T-cell (primary cell): ENCODE data around the gene MTMR3. TPM values are rescaled to one million over a fixed set of nuclear protein-coding genes. Genes with fewer than 3 reads are reported as not detected.

Experiments used
- ATAC-seq, 4 experiments: fragments of 200-7000 bp in 3 of 4; fragments of 150-1000 bp in 1 of 4; cut with Tn5 transposase; replicated peaks in 1 of 4; 1 replicate in 3 of 4; 2 replicates in 1 of 4; pipeline ENCODE4 v1.10.0; 2021; ENCODE audit warnings: moderate library complexity in 3 of 4, mild to moderate bottlenecking in 2 of 4, moderate number of reproducible peaks in 1 of 4
- CTCF ChIA-PET, 2 donors: fragments of 300-600 bp; sonication (Branson Sonifier 250); formaldehyde crosslinking; loops; one replicate each; lab custom pipeline; 2022; ENCODE audit warnings: antibody characterized with exemption in 2 of 2; lab: Charles Lee
- POLR2A ChIA-PET, 2 donors: fragments of 300-600 bp; sonication (Branson Sonifier 250); formaldehyde crosslinking; loops; one replicate each; lab custom pipeline; 2022; ENCODE audit warnings: antibody characterized with exemption in 2 of 2; lab: Charles Lee
- DNase-seq, 35 experiments: peaks; one replicate each; pipeline versions ENCODE4 v3.0.0 to v3.0.0-alpha.2; 2013 to 2023
- H3K27ac ChIP-seq: one replicate; pipeline ENCODE4 v1.5.1; 2013; ENCODE audit warnings: low read length
- H3K27me3 ChIP-seq, 2 experiments: replicated peaks in 1 of 2; 1 replicate in 1 of 2; 2 replicates in 1 of 2; pipeline versions ENCODE4 v1.6.1 to v1.7.0; 2013; ENCODE audit warnings: low read length in 1 of 2, mixed read lengths in 1 of 2; ENCODE audit not compliant: control insufficient read depth in 2 of 2, insufficient read depth in 2 of 2; ENCODE audit errors: extremely low read depth in 1 of 2
- H3K36me3 ChIP-seq, 2 donors: 1 replicate in 1 of 2; 2 replicates in 1 of 2; pipeline versions ENCODE4 v1.6.1 to v1.7.0; 2013; ENCODE audit warnings: low read length in 1 of 2; ENCODE audit not compliant: control insufficient read depth in 2 of 2, insufficient read depth in 1 of 2; ENCODE audit errors: extremely low read depth in 1 of 2
- H3K4me1 ChIP-seq, 2 experiments: 1 replicate in 1 of 2; 2 replicates in 1 of 2; pipeline versions ENCODE4 v1.6.1 to v1.7.0; 2013; ENCODE audit warnings: low read length in 2 of 2, mixed read lengths in 1 of 2; ENCODE audit not compliant: insufficient read depth in 2 of 2, control insufficient read depth in 1 of 2; ENCODE audit errors: extremely low read depth in 1 of 2
- H3K4me3 ChIP-seq, 2 donors: 1 replicate in 1 of 2; 2 replicates in 1 of 2; pipeline versions ENCODE4 v1.5.1 to v1.7.0; 2013; ENCODE audit warnings: mild to moderate bottlenecking in 2 of 2, low read length in 1 of 2, moderate library complexity in 1 of 2; ENCODE audit not compliant: control insufficient read depth in 1 of 2; ENCODE audit errors: extremely low read depth in 1 of 2
- H3K9me3 ChIP-seq: 2 replicates; pipeline ENCODE4 v1.7.0; 2013
- H3K27ac Mint-ChIP-seq, 2 donors: one replicate each; pipeline ENCODE4 v1.8.0; 2020 to 2021; ENCODE audit warnings: mild to moderate bottlenecking in 2 of 2, mixed read lengths in 2 of 2
- H3K27me3 Mint-ChIP-seq, 2 donors: one replicate each; pipeline ENCODE4 v1.8.0; 2021 to 2022; ENCODE audit warnings: mixed read lengths in 2 of 2
- H3K36me3 Mint-ChIP-seq: one replicate; pipeline ENCODE4 v1.8.0; 2021; ENCODE audit warnings: mixed read lengths
- H3K4me1 Mint-ChIP-seq, 3 donors: one replicate each; pipeline ENCODE4 v1.8.0; 2020 to 2022; ENCODE audit warnings: mixed read lengths in 3 of 3, mild to moderate bottlenecking in 1 of 3
- H3K4me3 Mint-ChIP-seq, 3 donors: one replicate each; pipeline ENCODE4 v1.8.0; 2020 to 2022; ENCODE audit warnings: mild to moderate bottlenecking in 3 of 3, mixed read lengths in 3 of 3, moderate library complexity in 3 of 3
- H3K9me3 Mint-ChIP-seq, 3 donors: one replicate each; pipeline ENCODE4 v1.8.0; 2020 to 2022; ENCODE audit warnings: mixed read lengths in 3 of 3
- WGBS: methylation state at CpG from one replicate; pipeline ENCODE4 v1.1.5; 2013; ENCODE audit warnings: missing lambda C conversion rate; ENCODE audit not compliant: insufficient coverage; 5-methylcytosine and 5-hydroxymethylcytosine counted together
- total RNA-seq, 35 experiments: library from RNA in 6 of 35; stranded (reverse) in 6 of 35; fragments of 120-200 nt in 1 of 35; gene quantifications; one replicate each; pipeline versions ENCODE4 v1.2.1 to v1.2.4 and lab custom pipeline; 2013 to 2026

Gene MTMR3
- total RNA-seq, 5 donors from 2014 or later (not counting 1 experiment from before 2014, with no cell fraction given), result 49.2 to 62.7 (median 57.1) TPM

DNA sequence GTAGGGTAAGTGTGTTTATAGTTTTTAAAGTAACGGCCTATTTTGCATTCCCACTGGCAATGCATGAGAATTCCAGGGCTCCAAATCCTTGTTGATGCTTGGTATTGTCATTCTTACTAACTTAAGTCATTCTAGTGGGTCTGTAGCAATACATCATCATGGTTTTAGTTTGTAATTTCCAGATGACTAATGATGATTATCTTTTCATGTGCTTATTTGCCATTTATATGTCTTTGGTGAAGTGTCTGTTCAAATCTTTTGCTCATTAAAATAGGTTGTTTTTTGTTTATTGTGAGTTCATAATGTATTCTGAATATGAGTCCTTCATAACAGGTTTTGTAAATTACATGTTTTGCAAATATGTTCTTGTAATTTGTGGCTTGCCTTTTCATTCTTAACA lies 31.2 kb downstream of the MTMR3 start:
- H3K4me3 Mint-ChIP-seq, result no peak overlapping the region
- H3K4me1 ChIP-seq, result peaks cover 0 to 10% of the 10 kb centered on the region in 2 experiments
- POLR2A ChIA-PET, result no interaction called here

DNA sequence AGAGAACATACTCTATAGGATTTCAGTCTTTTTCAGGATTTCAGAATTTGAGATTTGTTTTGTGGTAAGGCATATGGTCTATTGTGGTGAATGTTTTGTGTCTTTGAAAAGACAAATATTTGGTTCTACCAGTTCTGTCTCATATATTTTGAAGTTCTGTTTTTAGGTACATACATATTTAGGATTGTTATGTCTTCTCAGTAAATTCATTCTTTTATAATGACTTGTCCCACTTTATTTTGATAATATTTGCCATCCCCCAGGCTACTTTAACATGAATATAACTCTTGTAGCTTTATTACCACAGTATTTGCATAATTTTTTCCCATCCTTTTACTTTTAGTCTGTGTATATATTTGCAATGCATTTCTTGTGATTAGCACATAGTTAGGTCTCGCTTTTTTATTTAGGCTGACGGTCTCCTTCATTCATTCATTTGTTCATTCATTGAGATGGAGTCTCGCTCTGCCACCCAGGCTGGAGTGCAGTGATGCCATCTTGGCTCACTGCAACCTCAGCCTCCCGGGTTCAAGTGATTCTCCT lies 32.1 kb downstream of the MTMR3 start:
- H3K9me3 Mint-ChIP-seq, result no peaks in the 10 kb centered on the region
- WGBS, result 100% methylated on average over 1 of the region's 4 CpGs
- ChIA-PET CTCF (interaction anchor here in 1 of 2 donors (0.6 kb wide), 1 partner anchor 13 kb away, joined by 12 read pairs; no protein-coding TSS in a partner anchor), POLR2A (no interaction called here)
- no peak overlapping the region for H3K4me3 Mint-ChIP-seq
- no peak overlapping the region for H3K27ac Mint-ChIP-seq
- Histone ChIP-seq H3K36me3 (no peaks in the 10 kb centered on the region), H3K9me3 (no peaks in the 10 kb centered on the region), H3K4me1 (peaks cover 0 to 10% of the 10 kb centered on the region in 2 experiments), H3K27me3 (no peaks in the 10 kb centered on the region), H3K4me3 (no peak overlapping the region), H3K27ac (no peak overlapping the region)
- no peaks in the 10 kb centered on the region for H3K27me3 Mint-ChIP-seq
- H3K4me1 Mint-ChIP-seq, result peaks cover 86 to 87% (median 86%) of the 10 kb centered on the region in 3 donors
- no peak for ATAC-seq
- no peak for DNase-seq
- H3K36me3 Mint-ChIP-seq, result no peaks in the 10 kb centered on the region

More for the DNA sequence above, 31.2 kb downstream of the MTMR3 start:
- WGBS, result 100% methylated on average over 1 of the region's 1 CpG
- DNase-seq (no peak), ATAC-seq (no peak)
- H3K9me3 Mint-ChIP-seq, result no peaks in the 10 kb centered on the region
- CTCF ChIA-PET, result no interaction called here
- no peaks in the 10 kb centered on the region for H3K36me3 Mint-ChIP-seq
- Histone ChIP-seq H3K9me3 (no peaks in the 10 kb centered on the region), H3K27me3 (no peaks in the 10 kb centered on the region), H3K4me3 (no peak overlapping the region), H3K27ac (no peak overlapping the region), H3K36me3 (no peaks in the 10 kb centered on the region)
- no peak overlapping the region for H3K27ac Mint-ChIP-seq
- no peaks in the 10 kb centered on the region for H3K27me3 Mint-ChIP-seq
- peaks cover 85 to 91% (median 87%) of the 10 kb centered on the region in 3 donors for H3K4me1 Mint-ChIP-seq

DNA sequence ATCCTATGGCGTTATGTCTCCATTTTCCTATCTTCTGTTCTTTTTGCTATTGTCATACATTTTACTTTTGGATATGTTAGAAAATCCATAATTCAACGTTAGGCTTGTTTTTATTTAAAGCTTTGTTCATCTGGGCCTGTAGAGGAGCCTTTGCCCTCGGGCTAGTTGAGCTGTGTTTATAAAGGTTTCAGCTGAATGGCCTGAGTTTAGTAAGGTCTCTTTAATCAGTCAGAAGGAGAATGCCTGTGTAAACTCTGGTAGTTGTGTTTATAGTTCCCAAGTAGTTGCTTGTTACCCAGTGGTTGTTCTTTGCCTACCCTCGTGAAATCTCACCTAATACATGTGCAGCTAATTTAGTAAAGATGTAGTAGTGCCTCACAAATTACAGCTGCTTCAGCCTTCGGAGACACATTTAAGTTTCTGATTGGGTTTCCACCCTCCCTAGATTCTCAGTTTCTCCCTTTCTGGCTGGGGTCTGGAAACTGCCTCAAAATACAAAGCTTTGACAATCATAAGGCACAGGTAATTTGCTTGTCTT lies 33.1 kb downstream of the MTMR3 start:
- ChIA-PET CTCF (interaction anchor here in 1 of 2 donors (0.6 kb wide), 2 partner anchors 15 to 668 kb away, joined by 3 to 5 read pairs; no protein-coding TSS in a partner anchor), POLR2A (interaction anchor here in 1 of 2 donors (0.6 kb wide), 1 partner anchor 15 kb away, joined by 5 read pairs; no protein-coding TSS in a partner anchor)
- Histone ChIP-seq H3K4me3 (no peak overlapping the region), H3K27ac (no peak overlapping the region), H3K27me3 (no peaks in the 10 kb centered on the region), H3K9me3 (no peaks in the 10 kb centered on the region), H3K36me3 (no peaks in the 10 kb centered on the region), H3K4me1 (peaks cover 0 to 10% of the 10 kb centered on the region in 2 experiments)
- ATAC-seq (no peak), DNase-seq (no peak)
- Mint-ChIP-seq H3K9me3 (no peaks in the 10 kb centered on the region), H3K27me3 (no peaks in the 10 kb centered on the region), H3K4me1 (peaks cover 78 to 81% (median 78%) of the 10 kb centered on the region in 3 donors), H3K27ac (no peak overlapping the region), H3K36me3 (no peaks in the 10 kb centered on the region), H3K4me3 (no peak overlapping the region)
- no CpG with 5 or more reads among the region's 5 CpGs for WGBS

DNA sequence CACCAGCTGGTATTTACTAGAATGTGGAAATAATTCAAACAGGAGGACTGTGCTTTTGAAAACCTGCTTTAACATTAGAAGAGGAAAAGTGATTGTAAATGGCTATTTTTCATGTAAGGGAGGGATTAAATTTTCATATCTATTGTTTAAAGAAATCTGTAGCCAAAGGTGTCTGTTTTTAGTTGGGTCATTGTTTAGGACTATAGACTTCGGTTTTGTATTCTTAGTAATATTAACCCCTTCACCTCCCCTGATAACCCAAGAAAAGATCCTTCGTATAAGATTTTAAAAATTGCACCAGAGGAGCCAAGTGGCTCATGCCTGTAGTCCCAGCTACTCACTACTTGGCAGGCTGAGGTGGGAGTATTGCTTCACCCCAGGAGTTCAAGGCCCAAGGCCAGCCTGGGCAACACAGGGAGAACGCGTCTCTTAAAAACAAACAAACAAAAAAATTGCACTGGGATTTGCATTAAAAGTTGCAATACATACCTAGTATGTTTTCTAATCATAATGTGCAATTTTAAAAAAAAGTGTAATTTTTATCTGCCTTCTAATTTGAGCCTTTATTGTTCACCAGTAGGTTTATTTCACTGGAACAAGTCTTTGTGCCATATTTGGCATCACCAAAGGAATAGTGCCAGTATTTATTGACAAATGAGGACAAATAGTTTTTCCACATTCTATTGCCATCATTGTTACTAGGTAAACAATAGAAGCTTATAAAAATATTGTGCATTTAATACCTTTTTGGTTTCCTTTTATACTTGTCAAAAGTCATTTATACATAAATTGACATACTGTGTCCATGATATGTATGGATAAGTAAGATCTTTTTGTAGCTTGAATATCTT lies 34.3 kb downstream of the MTMR3 start:
- H3K9me3 Mint-ChIP-seq, result no peaks in the 10 kb centered on the region
- POLR2A ChIA-PET, result no interaction called here
- no peak overlapping the region for H3K27ac Mint-ChIP-seq

DNA sequence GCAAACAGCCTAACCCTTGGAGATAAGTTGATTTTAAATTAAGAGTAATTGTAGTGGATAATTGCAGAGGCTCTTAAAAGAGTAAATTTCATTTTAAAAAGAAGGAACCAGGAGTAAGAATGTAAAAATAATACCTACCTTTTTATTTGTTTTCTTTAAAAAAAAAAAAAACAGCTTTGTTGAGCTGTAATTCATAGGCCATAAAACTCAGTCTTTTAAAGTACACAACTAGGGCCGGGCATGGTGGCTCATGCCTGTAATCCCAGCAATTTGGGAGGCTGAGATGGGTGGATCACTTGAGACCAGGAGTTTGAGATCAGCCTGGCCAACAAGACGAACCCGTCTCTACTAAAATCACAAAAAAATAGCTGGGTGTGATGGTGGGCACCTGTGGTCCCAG lies 42.4 kb downstream of the MTMR3 start:
- POLR2A ChIA-PET, result interaction anchor here (0.6 kb wide), 3 partner anchors 14 to 1643 kb away, joined by 3 to 5 read pairs (median 4); no protein-coding TSS in a partner anchor
- H3K36me3 Mint-ChIP-seq, result peaks cover 9% of the 10 kb centered on the region
- DNase-seq, result no peak
- H3K27ac ChIP-seq, result no peak overlapping the region
- no peak overlapping the region for H3K27ac Mint-ChIP-seq
- CTCF ChIA-PET, result interaction anchor here in 1 of 2 donors (0.6 kb wide), 1 partner anchor 9 kb away, joined by 3 read pairs; no protein-coding TSS in a partner anchor
- H3K9me3 ChIP-seq, result peaks cover 2% of the 10 kb centered on the region
- no peak overlapping the region for H3K4me3 Mint-ChIP-seq
- no peaks in the 10 kb centered on the region for H3K27me3 Mint-ChIP-seq
- WGBS, result no CpG with 5 or more reads among the region's 3 CpGs
- H3K4me1 ChIP-seq, result no peaks in the 10 kb centered on the region
- no peaks in the 10 kb centered on the region for H3K36me3 ChIP-seq
- H3K4me3 ChIP-seq, result no peak overlapping the region
- ATAC-seq, result no peak
- no peaks in the 10 kb centered on the region for H3K27me3 ChIP-seq
- peaks cover 40 to 49% (median 46%) of the 10 kb centered on the region in 3 donors for H3K4me1 Mint-ChIP-seq
- peaks cover 0 to 8% (median 0%) of the 10 kb centered on the region in 3 donors for H3K9me3 Mint-ChIP-seq

More for the DNA sequence above, 34.3 kb downstream of the MTMR3 start:
- Histone ChIP-seq H3K4me3 (no peak overlapping the region), H3K27ac (no peak overlapping the region), H3K36me3 (no peaks in the 10 kb centered on the region), H3K27me3 (no peaks in the 10 kb centered on the region), H3K9me3 (no peaks in the 10 kb centered on the region), H3K4me1 (peaks cover 0 to 9% of the 10 kb centered on the region in 2 experiments)
- no peak for ATAC-seq
- Mint-ChIP-seq H3K4me1 (peaks cover 70 to 80% (median 77%) of the 10 kb centered on the region in 3 donors), H3K4me3 (no peak overlapping the region), H3K27me3 (no peaks in the 10 kb centered on the region), H3K36me3 (peaks cover under 1% of the 10 kb centered on the region)
- no CpG with 5 or more reads among the region's 4 CpGs for WGBS
- no peak for DNase-seq
- CTCF ChIA-PET, result no interaction called here

DNA sequence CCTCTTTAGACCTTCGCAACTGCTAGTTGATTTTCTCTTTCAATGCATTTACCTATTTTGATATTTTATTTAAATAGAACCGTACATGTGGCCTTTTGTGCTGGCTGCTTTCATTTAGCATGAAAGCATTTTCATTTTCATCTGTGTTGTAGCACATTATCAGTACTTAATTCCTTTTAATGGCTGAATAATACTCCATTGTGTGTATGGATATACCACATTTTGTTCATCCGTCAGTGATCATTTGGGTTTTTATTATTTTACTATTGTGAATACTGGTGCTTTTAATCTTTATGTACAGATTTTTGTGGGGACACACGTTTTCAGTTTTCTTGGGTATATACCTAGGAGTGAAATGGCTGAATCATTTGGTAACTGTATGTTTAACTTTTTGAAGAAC lies 43.1 kb downstream of the MTMR3 start:
- no CpG with 5 or more reads among the region's 4 CpGs for WGBS

More for the DNA sequence above, 43.1 kb downstream of the MTMR3 start:
- Mint-ChIP-seq H3K27me3 (no peaks in the 10 kb centered on the region), H3K36me3 (peaks cover 9% of the 10 kb centered on the region), H3K4me3 (no peak overlapping the region), H3K4me1 (peaks cover 39 to 50% (median 47%) of the 10 kb centered on the region in 3 donors), H3K27ac (no peak overlapping the region), H3K9me3 (peaks cover 0 to 8% (median 0%) of the 10 kb centered on the region in 3 donors)
- DNase-seq, result no peak
- ChIA-PET CTCF (interaction anchor here in 1 of 2 donors (0.6 kb wide), 1 partner anchor 8 kb away, joined by 3 read pairs; no protein-coding TSS in a partner anchor), POLR2A (interaction anchor here (0.6 kb wide), 3 partner anchors 14 to 1642 kb away, joined by 3 to 5 read pairs (median 4); no protein-coding TSS in a partner anchor)
- no peaks in the 10 kb centered on the region for H3K4me1 ChIP-seq
- H3K9me3 ChIP-seq, result peaks cover 2% of the 10 kb centered on the region
- no peaks in the 10 kb centered on the region for H3K36me3 ChIP-seq
- H3K27ac ChIP-seq, result no peak overlapping the region
- no peak for ATAC-seq
- no peaks in the 10 kb centered on the region for H3K27me3 ChIP-seq
- H3K4me3 ChIP-seq, result no peak overlapping the region
